GM18909 (cell line): ENCODE data around the gene CELA3B.
"Not testable (repeated sequence)": the region's sequence is repeated elsewhere in the genome, so short reads cannot be mapped to it uniquely, and the experiment has no call there.

ENCODE experiments used
- ATAC-seq: cut with Tn5 transposase; IDR thresholded peaks from one replicate; pipeline ENCODE4 v1.9.1; 2021; ENCODE audit warnings: mild to moderate bottlenecking; ENCODE audit not compliant: unreplicated experiment, poor library complexity

Gene CELA3B

DNA sequence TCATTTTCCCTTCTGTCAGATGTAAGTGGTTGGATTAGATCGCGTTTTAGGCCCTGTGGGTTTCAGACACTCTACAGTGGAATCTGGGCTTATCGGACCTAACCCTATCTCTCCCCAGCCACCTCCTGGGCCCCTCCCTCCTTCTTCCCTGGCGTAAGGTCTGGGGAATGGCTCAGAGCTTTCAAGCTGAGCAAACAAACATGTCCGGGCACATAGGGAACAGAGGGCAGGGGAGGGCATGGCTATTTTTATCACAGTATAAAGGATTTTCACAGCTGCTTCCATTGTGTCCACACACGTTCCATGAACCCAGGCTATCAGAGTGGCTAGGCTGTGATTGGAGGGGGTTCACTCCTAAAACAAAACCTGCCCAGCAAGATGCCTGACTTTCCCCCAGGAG is 2.1 kb upstream of the CELA3B start:
- not testable (repeated sequence) for ATAC-seq

DNA sequence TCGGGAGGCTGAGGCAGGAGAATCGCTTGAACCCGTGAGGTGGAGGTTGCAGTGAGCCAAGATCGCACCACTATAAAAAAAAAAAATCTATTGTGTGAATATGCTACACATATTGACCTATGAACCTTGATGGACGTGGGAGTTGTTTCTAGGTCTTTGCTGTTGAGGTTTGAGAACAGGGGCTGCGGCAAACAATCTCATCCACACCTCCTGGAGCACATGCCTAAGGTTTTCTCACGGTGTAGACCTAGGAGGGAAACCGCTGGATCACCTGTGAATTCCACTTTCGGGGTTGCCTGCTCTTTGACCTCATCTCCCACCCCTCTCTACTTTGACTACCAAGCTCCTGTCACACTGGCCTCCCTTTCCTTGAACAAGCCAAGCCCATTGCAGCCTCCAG is 1.5 kb upstream of the CELA3B start:
- ATAC-seq, result not testable (repeated sequence)

GRCh38 chr1:21978209-21978608 is 1.4 kb downstream of the CELA3B start:
- ATAC-seq, result not testable (repeated sequence)

GRCh38 chr1:21980515-21981220 is 3.8 kb downstream of the CELA3B start:
- not testable (repeated sequence) for ATAC-seq

DNA sequence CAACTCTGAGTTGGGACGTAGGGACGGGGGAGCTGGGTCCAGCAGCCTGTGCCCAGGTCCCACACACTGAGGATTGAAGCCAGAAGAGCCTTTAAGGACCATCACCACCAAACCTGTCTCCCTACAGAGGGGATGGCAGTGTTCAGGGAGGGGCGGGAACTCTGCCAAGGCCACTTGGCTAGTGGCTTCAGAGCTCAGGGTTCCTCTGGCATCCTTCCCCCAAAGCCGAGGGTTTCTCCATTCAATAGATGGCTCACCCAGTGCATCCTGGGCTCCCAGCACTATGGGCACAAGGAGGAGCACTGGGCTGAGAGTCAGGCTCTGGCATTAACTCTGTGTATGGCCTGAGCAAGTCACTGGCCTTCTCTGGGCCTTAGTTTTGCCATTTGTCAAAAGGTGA is 4.4 kb downstream of the CELA3B start:
- not testable (repeated sequence) for ATAC-seq

- ATAC-seq, result not testable (repeated sequence)
These were observed 5.3 kb downstream of the CELA3B start for GRCh38 chr1:21982122-21982521.

- not testable (repeated sequence) for ATAC-seq
These were observed 6.7 kb downstream of the CELA3B start for GRCh38 chr1:21983539-21983938.

GRCh38 chr1:21985893-21986292 is 9.1 kb downstream of the CELA3B start:
- not testable (repeated sequence) for ATAC-seq

DNA sequence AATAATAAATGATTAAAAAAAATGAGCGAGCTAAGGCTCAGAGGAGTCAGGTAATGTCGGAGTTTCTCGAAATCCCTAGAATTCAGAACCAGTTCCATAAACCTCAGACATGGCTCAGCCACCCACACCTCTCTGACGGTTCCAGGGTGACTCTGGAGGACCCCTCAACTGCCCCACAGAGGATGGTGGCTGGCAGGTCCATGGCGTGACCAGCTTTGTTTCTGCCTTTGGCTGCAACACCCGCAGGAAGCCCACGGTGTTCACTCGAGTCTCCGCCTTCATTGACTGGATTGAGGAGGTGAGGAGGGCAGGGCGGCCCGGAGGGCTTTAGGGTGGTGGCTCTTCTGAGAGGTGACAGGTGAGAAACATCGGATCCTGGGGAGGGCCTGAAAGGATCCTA is 9.6 kb downstream of the CELA3B start:
- ATAC-seq, result not testable (repeated sequence)

- ATAC-seq, result not testable (repeated sequence)
These were observed 13.0 kb downstream of the CELA3B start for GRCh38 chr1:21989672-21990393.

DNA sequence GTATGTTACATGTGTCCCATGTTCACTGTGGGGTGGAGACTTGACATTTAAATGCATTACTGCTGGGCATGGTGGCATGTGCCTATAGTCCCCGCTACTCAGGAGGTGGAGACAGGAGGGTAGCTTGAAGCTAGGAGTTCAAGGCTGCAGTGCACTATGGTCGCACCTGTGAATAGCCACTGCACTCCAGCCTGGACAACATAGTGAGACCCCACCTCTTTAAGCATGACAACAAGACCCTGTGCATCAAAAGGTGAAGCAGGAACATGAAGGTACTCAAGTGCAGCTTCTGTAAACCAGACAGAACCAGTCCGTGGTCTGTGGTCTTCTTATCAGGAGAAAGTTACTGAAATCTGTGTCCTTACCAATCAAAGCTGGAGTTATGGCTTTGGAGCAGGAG is 15.4 kb downstream of the CELA3B start:
- not testable (repeated sequence) for ATAC-seq

- not testable (repeated sequence) for ATAC-seq
These were observed 17.9 kb downstream of the CELA3B start for GRCh38 chr1:21994716-21995115.

DNA sequence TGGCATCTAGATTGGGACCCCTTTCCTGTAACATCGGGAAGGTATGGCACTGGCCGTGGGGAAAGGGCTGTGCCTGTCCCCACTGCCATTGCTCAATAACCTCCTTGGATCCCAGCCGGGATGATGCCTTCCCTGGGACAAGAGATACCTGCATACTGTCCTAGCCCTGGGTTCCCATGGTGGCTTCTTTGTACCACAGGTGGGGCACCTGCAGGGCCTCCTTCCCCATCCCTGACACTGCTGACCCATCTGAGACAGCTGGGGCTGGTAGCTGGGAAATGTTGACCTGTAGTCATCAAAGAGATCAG is 19.8 kb downstream of the CELA3B start:
- ATAC-seq, result not testable (repeated sequence)

DNA sequence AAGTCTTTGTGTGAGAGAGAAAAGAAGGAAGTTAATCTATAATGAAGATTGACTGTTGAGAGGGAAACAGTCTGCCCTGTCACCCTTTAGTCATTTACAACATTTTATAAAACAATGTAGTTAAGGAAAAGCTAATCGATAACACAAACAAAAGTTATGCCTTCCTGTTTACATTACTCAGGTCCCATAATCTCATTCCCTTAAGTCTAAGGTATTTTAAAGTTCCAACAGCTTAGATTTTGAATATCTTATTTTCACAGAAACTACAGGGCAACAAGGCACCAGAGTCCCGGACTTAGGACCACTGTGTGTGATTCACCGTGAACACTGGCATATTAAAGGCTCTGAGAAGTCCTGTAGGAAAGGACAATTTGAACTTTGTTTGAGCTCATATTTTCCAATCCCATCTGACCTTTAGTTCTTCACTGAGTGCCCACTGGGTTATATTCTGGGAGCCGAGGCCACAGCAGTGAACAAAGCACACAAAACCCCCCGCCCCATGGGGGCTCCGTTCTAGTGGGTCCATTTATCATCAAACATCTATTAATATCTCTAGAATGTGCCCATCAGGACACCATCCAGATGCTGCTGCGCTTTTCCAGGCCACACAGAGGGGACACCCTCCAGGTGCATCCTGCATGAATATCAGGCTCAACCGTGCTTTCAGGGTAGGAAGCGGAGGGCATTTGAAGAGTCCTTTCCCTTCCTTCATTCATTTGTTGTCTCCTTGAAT is 21.2 kb downstream of the CELA3B start:
- ATAC-seq, result not testable (repeated sequence)

DNA sequence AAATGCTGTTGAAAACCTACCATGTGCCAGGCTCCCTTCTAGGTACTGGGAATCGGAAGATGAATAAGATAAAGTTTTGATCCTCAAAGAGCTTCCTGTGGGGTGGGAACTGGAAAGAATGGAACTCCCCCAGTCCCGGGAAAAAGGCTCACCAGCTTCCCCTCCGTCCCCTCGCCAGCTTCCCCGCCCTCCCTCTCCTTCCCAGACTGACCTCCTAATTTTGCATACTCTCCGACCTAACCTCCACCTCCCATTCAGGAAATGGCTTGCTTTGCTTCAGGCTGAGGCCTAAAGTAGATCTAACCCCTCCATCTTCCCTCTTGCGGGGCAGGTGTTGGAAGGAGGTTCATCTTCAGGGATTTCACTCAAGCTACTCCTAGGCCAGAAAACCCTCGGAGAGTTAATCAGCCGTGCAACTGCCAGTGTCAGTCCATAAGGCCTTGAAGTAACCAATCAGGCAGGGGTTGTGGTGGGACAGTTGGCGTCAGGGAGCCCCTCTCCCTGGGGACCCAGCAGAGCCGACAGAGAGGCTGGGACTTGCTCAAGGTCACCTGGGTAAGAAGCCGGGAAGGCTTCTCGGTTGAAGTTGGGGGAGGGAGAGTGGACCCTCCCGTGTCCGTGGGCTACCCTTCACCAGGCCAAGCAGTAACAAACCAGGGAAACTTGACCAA is 21.9 kb downstream of the CELA3B start:
- ATAC-seq, result not testable (repeated sequence)

GRCh38 chr1:21999645-22000044 is 22.8 kb downstream of the CELA3B start:
- ATAC-seq, result not testable (repeated sequence)

GRCh38 chr1:22001409-22001808 is 24.6 kb downstream of the CELA3B start, which contains the start of gene CELA3A:
CELA3A (plus strand) TSS chr1:22001657; CDS start chr1:22001675, 18 bp downstream.
- ATAC-seq, result no peak

GRCh38 chr1:22002461-22002860 is 25.6 kb downstream of the CELA3B start:
- not testable (repeated sequence) for ATAC-seq

DNA sequence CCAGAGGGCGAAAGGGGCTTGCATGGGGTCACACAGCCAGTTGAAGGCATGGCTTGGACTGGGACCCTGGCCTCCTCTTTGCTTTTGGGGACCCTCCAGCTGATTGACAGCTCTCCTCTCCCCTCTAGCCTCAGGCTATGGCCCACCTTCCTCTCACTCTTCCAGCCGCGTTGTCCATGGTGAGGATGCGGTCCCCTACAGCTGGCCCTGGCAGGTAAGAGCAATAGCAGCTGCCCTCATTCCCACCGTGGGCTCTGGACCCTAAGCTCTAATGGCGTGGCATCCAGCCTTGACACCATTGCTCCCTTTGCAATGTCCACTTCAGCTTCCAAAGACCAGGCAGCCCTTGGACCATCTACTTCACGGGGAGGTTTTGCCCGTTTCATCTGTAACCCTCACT is 26.1 kb downstream of the CELA3B start:
- ATAC-seq, result not testable (repeated sequence)

GRCh38 chr1:22003959-22004358 is 27.1 kb downstream of the CELA3B start:
- not testable (repeated sequence) for ATAC-seq
